HepG2 (cell line): ENCODE measurements around the gene PCGF3. TPM values are rescaled to one million over a fixed set of nuclear protein-coding genes. Genes with fewer than 3 reads are reported as not detected.

Experiments used
- CBX2 ChIP-seq, 2 experiments: fragments of 200-600 bp in 1 of 2; sonication (generic); formaldehyde crosslinking in 1 of 2; IDR thresholded peaks; 2 replicates each; pipeline versions ENCODE4 v1.7.0 to v1.8.1; 2018 to 2022; ENCODE audit warnings: low read depth in 2 of 2, low read length in 1 of 2, mild to moderate bottlenecking in 1 of 2, missing genetic modification reagents in 1 of 2
- CCAR2 ChIP-seq: fragments of 200-400 bp; formaldehyde crosslinking; optimal IDR thresholded peaks from 2 replicates; pipeline ENCODE3; 2018; ENCODE audit warnings: low read depth, mild to moderate bottlenecking, low read length, moderate library complexity
- FLYWCH1 ChIP-seq: sonication (generic); formaldehyde crosslinking; IDR thresholded peaks from 2 replicates; pipeline ENCODE4 v1.8.1; 2023; ENCODE audit warnings: mild to moderate bottlenecking, missing genetic modification reagents
- GATA4 ChIP-seq: sonication (generic); IDR thresholded peaks from 2 replicates; pipeline ENCODE4 v1.6.1; 2016; ENCODE audit warnings: antibody characterized with exemption, low read depth, borderline replicate concordance
- HNRNPL ChIP-seq: fragments of 200-400 bp; formaldehyde crosslinking; IDR thresholded peaks from 2 replicates; pipeline ENCODE4 v1.6.1; 2017; ENCODE audit warnings: mild to moderate bottlenecking, low read depth, low read length
- KAT8 ChIP-seq: IDR thresholded peaks from 2 replicates; pipeline ENCODE4 v1.6.1; 2016; ENCODE audit warnings: missing genetic modification reagents, missing compliant biosample characterization
- KLF11 ChIP-seq: IDR thresholded peaks from 2 replicates; pipeline ENCODE4 v1.6.1; 2016; ENCODE audit warnings: missing compliant biosample characterization
- KLF16 ChIP-seq, 2 experiments: sonication (generic) in 1 of 2; formaldehyde crosslinking in 1 of 2; IDR thresholded peaks; 2 replicates each; pipeline versions ENCODE4 v1.6.1 to v1.8.0; 2016 to 2023; ENCODE audit warnings: missing genetic modification reagents in 2 of 2, missing compliant biosample characterization in 1 of 2
- MEIS2 ChIP-seq: sonication (generic); formaldehyde crosslinking; IDR thresholded peaks from 2 replicates; pipeline ENCODE4 v1.9.0; 2021; ENCODE audit warnings: mild to moderate bottlenecking, missing genetic modification reagents
- PHB2 ChIP-seq: fragments of 450-650 bp; IDR thresholded peaks from 2 replicates; pipeline ENCODE4 v1.6.1; 2018; ENCODE audit not compliant: partially characterized antibody
- PHF5A ChIP-seq: IDR thresholded peaks from one replicate; pipeline ENCODE4 v1.6.1; 2018; ENCODE audit warnings: low read depth, missing genetic modification reagents; ENCODE audit not compliant: unreplicated experiment
- SOX6 ChIP-seq, 2 experiments: fragments of 450-650 bp in 1 of 2; sonication (generic) in 1 of 2; formaldehyde crosslinking in 1 of 2; IDR thresholded peaks; 2 replicates each; pipeline versions ENCODE4 v1.4.0 to v1.6.1; 2017 to 2020; ENCODE audit warnings: antibody characterized with exemption in 1 of 2, mild to moderate bottlenecking in 1 of 2, missing genetic modification reagents in 1 of 2
- ZEB1 ChIP-seq: IDR thresholded peaks from 2 replicates; pipeline ENCODE4 v1.6.1; 2012; ENCODE audit warnings: mild to moderate bottlenecking, low read depth, inconsistent platforms; ENCODE audit not compliant: insufficient replicate concordance
- ZMAT3 ChIP-seq: sonication (generic); formaldehyde crosslinking; conservative IDR thresholded peaks from 2 replicates; pipeline ENCODE4 v1.7.0; 2021; ENCODE audit warnings: missing genetic modification reagents
- ZNF207 ChIP-seq: fragments of 450-650 bp; IDR thresholded peaks from 2 replicates; pipeline ENCODE4 v1.6.1; 2016; ENCODE audit warnings: antibody characterized with exemption, borderline replicate concordance
- ZNF678 ChIP-seq: sonication (generic); formaldehyde crosslinking; IDR thresholded peaks from 2 replicates; pipeline ENCODE4 v1.4.0; 2020; ENCODE audit warnings: mild to moderate bottlenecking, missing genetic modification reagents
- ZNF703 ChIP-seq: sonication (generic); formaldehyde crosslinking; IDR thresholded peaks from 2 replicates; pipeline ENCODE4 v1.5.1; 2020; ENCODE audit warnings: missing genetic modification reagents, mild to moderate bottlenecking, moderate library complexity, borderline replicate concordance
- polyA plus RNA-seq, 8 experiments: library from polyadenylated mRNA; depleted of rRNA in 3 of 8; stranded (reverse) in 7 of 8; unstranded in 1 of 8; fragments of >200 nt; fragmentation: Illumina TruSeq in 4 of 8; extraction: Trizol in 4 of 8; gene quantifications; 2 replicates each; pipeline versions ENCODE4 v1.2.1 to v1.2.3, GENCODE V29; 2011 to 2016; ENCODE audit warnings: low read depth in 4 of 8, missing spikeins in 1 of 8, mixed read lengths in 1 of 8; ENCODE audit not compliant: insufficient read depth in 1 of 8
- total RNA-seq, 5 experiments: library from RNA; depleted of rRNA; stranded (reverse); fragments of >200 nt; fragmentation: Illumina TruSeq; extraction: Trizol; gene quantifications; 2 replicates each; pipeline ENCODE4 v1.2.3, GENCODE V29; 2016; ENCODE audit warnings: low read depth in 1 of 5
- TF ChIP-seq, protein P1 (sequence below): sonication (generic); formaldehyde crosslinking; conservative IDR thresholded peaks from 2 replicates; pipeline ENCODE4 v1.4.0; 2020; ENCODE audit warnings: missing genetic modification reagents
- TF ChIP-seq, protein P2 (sequence below): sonication (generic); formaldehyde crosslinking; IDR thresholded peaks from 2 replicates; pipeline ENCODE4 v1.8.0; 2022; ENCODE audit warnings: missing genetic modification reagents, mild to moderate bottlenecking, moderate library complexity, borderline replicate concordance
- TF ChIP-seq, protein P3 (sequence below): sonication (generic); formaldehyde crosslinking; IDR thresholded peaks from 2 replicates; pipeline ENCODE4 v1.4.0; 2020; ENCODE audit warnings: mild to moderate bottlenecking, low read depth, missing genetic modification reagents
- TF ChIP-seq, protein P4 (sequence below): sonication (generic); formaldehyde crosslinking; IDR thresholded peaks from 2 replicates; pipeline ENCODE4 v1.8.0; 2022; ENCODE audit warnings: mild to moderate bottlenecking, missing genetic modification reagents

PCGF3 gene
- total and polyA plus RNA-seq, 2 of the 13 experiments (the other 11 are each of a cell fraction or from before 2014, with no cell fraction given): 28.6 to 66.2 TPM

DNA sequence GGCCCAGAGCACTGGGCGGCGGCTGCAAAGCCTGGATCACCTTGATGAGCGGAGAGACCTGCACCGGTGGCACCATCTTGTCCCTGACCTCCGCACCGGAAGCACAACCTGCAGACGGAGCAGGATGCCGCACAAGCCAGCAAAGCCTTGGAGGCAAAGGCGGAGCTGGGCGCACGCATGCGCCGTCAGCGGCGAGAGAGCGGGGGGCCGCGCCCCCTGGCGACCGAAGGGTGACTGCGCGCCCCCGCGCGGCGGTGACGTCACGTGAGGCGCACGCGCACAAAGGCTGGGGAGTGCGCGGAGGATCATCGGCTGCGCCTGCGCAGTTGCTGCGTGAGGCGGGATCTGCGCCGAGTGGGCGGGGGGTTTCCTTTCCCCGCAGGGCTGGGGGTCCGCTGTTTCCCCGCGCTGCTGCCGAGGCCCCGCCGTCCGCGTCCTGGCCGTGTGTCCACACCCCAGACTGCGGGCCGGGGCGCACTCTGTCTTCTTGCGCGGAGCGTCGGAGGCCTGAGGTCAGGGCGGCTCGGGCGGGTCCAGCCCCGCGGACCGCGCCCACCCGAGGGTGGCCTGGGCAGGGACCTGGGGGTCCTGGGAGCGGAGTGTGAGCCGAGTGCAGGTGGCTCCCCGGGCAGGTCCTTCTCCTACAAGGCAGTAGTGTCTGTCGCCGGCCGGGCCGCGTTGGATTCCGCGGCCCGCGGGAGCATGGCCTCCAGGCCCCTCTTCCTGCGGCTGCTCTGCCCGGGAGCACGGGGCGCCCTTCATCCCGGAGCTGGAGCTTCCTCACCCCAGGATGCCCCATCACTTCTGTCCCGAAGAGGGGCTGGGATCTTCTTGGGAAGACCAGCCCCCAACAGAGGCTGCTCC, 31.2 kb upstream of the PCGF3 start, which contains the start of the genes ATP5ME and MYL5 (continued):
- TF ChIP-seq KLF16 (CRISPR knock-in tag; IDR thresholded peaks at IDR 0.05) (peak in 1 of 2 experiments; percentile 61; a peak in 1 of 4 replicates), PHB2 (no peak), GATA4 (0 out of 2 replicates have a peak, but pooled peaks have one; percentile 14), ZNF703 (CRISPR knock-in tag) (no peak), ZEB1 (no peak), CCAR2 (no peak), ZNF207 (no peak), KAT8 (CRISPR knock-in tag) (peak; percentile 88), ZNF678 (CRISPR knock-in tag) (peak; percentile 83; the same call in 1 of the 2 replicates), SOX6 (IDR thresholded peaks at IDR 0.05) (no peak), SOX6 (CRISPR knock-in tag; IDR thresholded peaks at IDR 0.05) (peak; percentile 55), FLYWCH1 (CRISPR knock-in tag) (no peak), HNRNPL (no peak), MEIS2 (CRISPR knock-in tag) (peak; percentile 14), CBX2 (IDR thresholded peaks at IDR 0.05; ENCODE audit: low read depth, low read length) (no peak), CBX2 (CRISPR knock-in tag; IDR thresholded peaks at IDR 0.05; ENCODE audit: low read depth) (no peak), KLF11 (CRISPR knock-in tag) (no peak), ZMAT3 (peak; percentile 3; the same call in 1 of the 2 replicates), PHF5A (CRISPR knock-in tag) (peak; percentile 92)
- TF ChIP-seq, protein P1, sequence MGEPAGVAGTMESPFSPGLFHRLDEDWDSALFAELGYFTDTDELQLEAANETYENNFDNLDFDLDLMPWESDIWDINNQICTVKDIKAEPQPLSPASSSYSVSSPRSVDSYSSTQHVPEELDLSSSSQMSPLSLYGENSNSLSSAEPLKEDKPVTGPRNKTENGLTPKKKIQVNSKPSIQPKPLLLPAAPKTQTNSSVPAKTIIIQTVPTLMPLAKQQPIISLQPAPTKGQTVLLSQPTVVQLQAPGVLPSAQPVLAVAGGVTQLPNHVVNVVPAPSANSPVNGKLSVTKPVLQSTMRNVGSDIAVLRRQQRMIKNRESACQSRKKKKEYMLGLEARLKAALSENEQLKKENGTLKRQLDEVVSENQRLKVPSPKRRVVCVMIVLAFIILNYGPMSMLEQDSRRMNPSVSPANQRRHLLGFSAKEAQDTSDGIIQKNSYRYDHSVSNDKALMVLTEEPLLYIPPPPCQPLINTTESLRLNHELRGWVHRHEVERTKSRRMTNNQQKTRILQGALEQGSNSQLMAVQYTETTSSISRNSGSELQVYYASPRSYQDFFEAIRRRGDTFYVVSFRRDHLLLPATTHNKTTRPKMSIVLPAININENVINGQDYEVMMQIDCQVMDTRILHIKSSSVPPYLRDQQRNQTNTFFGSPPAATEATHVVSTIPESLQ (CRISPR knock-in tag): no peak
- TF ChIP-seq, protein P2, sequence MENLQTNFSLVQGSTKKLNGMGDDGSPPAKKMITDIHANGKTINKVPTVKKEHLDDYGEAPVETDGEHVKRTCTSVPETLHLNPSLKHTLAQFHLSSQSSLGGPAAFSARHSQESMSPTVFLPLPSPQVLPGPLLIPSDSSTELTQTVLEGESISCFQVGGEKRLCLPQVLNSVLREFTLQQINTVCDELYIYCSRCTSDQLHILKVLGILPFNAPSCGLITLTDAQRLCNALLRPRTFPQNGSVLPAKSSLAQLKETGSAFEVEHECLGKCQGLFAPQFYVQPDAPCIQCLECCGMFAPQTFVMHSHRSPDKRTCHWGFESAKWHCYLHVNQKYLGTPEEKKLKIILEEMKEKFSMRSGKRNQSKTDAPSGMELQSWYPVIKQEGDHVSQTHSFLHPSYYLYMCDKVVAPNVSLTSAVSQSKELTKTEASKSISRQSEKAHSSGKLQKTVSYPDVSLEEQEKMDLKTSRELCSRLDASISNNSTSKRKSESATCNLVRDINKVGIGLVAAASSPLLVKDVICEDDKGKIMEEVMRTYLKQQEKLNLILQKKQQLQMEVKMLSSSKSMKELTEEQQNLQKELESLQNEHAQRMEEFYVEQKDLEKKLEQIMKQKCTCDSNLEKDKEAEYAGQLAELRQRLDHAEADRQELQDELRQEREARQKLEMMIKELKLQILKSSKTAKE (CRISPR knock-in tag): 0 out of 2 replicates have a peak, but pooled peaks have one; percentile 12
- TF ChIP-seq, protein P3, sequence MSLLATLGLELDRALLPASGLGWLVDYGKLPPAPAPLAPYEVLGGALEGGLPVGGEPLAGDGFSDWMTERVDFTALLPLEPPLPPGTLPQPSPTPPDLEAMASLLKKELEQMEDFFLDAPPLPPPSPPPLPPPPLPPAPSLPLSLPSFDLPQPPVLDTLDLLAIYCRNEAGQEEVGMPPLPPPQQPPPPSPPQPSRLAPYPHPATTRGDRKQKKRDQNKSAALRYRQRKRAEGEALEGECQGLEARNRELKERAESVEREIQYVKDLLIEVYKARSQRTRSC (CRISPR knock-in tag): peak; percentile 65; the same call in 1 of the 2 replicates
- TF ChIP-seq, protein P4, sequence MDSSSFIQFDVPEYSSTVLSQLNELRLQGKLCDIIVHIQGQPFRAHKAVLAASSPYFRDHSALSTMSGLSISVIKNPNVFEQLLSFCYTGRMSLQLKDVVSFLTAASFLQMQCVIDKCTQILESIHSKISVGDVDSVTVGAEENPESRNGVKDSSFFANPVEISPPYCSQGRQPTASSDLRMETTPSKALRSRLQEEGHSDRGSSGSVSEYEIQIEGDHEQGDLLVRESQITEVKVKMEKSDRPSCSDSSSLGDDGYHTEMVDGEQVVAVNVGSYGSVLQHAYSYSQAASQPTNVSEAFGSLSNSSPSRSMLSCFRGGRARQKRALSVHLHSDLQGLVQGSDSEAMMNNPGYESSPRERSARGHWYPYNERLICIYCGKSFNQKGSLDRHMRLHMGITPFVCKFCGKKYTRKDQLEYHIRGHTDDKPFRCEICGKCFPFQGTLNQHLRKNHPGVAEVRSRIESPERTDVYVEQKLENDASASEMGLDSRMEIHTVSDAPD: no peak
